Placental epithelial cell (primary cell): ENCODE results near the gene YWHAH. TPM values are rescaled to one million over a fixed set of nuclear protein-coding genes. Genes with fewer than 3 reads are reported as not detected.

Experiments
- small RNA-seq: library from RNA; depleted of rRNA; stranded (forward); fragments of <200 nt; gene quantifications from one replicate; pipeline ENCODE3, GENCODE V24; 2012
- total RNA-seq: library from RNA; depleted of rRNA; stranded (reverse); fragments of >200 nt; gene quantifications from 2 replicates; pipeline ENCODE4 v1.2.3, GENCODE V29; 2012

Gene YWHAH
- 76.9 and 120 TPM in 2 replicates for total RNA-seq

DNA sequence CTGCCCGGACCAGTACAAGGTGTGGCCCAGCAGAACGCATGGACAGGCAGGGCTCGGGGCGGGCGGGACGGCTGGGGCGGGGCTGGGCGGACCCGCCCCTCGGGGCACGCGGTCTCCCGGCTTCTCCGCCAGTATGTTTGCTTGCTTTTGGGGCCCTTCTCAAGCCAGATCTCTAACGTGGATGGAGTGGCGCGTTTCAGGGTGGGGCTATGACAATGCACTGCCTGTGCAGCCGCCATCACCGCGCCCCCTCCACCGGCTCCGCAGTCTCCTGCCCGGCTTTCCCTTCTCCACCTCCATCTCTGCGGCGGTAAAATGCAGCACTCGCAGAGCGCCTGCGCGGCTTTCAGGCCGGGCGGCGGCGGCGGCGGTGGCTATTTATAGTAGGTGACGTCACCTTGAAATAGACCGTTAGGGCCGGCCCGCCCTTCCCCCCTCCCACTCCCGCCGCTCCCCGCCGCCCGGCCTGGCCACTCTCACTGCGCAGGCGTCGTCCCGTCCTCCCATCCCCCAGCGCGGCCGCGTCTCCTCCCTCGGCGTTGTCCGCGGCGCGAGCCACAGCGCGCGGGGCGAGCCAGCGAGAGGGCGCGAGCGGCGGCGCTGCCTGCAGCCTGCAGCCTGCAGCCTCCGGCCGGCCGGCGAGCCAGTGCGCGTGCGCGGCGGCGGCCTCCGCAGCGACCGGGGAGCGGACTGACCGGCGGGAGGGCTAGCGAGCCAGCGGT lies at the start of gene YWHAH:
YWHAH (plus strand) TSS at position 558 of the 722 bp plus-strand sequence. CDS start 199 bp downstream, outside the sequence.

Small RNA genes within 50 kb of the gene (small RNA-seq; reads per million reads assigned to genes)
- gene RN7SL305P, result not detected

Other genes starting within 250 kb of the YWHAH start
- gene PRR14L, start 194.4 kb upstream of the YWHAH start, total RNA-seq, result 29.8 and 37.7 TPM in 2 replicates
- gene DEPDC5, start 190.5 kb upstream of the YWHAH start, total RNA-seq, result 17.6 and 19.6 TPM in 2 replicates
- not detected in 2 replicates for gene SLC5A1, start 98.7 kb downstream of the YWHAH start, total RNA-seq
- gene C22orf42, start 214.8 kb downstream of the YWHAH start, total RNA-seq, result not detected in 2 replicates